ENCODE measurements around the gene MITD1. TPM values are rescaled to one million over a fixed set of nuclear protein-coding genes. Genes with fewer than 3 reads are reported as not detected.

MITD1 gene
- total RNA-seq, 2 donors from 2014 or later: 18.2 to 19.4 TPM

Other genes starting within 250 kb of the MITD1 start
- 10 to 100 TPM; 14.8 to 22.4 TPM for gene CRACDL, start 244.8 kb downstream of the MITD1 start, total RNA-seq
- gene C2orf15, start 39.4 kb downstream of the MITD1 start, total RNA-seq: 1 to 10 TPM; 3.3 to 3.5 TPM
- gene TSGA10, start 26.1 kb downstream of the MITD1 start, total RNA-seq: 10 to 100 TPM in 1 of 2 donors, 1 to 10 TPM in 1; 9.1 to 10.1 TPM
- gene LIPT1, start 26.1 kb downstream of the MITD1 start, total RNA-seq: 1 to 10 TPM; 5.6 to 6.1 TPM
- 10 to 100 TPM; 22.3 to 23.5 TPM for gene MRPL30, start 126 bp upstream of the MITD1 start, total RNA-seq
- gene LYG2, start 74.6 kb upstream of the MITD1 start, total RNA-seq: not detected
- 1 to 10 TPM in 1 of 2 donors, under 1 TPM in 1; 0.55 to 1.2 TPM for gene LYG1, start 120.1 kb upstream of the MITD1 start, total RNA-seq
- gene TXNDC9, start 155.3 kb upstream of the MITD1 start, total RNA-seq: 10 to 100 TPM; 27.9 to 29.4 TPM
- 10 to 100 TPM; 24.3 to 33.0 TPM for gene EIF5B, start 156.3 kb upstream of the MITD1 start, total RNA-seq

All from left colon (tissue), 2 donors.